ENCODE data around the gene THSD4. TPM values are rescaled to one million over a fixed set of nuclear protein-coding genes. Genes with fewer than 3 reads are reported as not detected.

The THSD4 gene
- total and polyA plus RNA-seq, 9 of the 15 experiments (the other 6 are each of a cell fraction or from before 2014, with no cell fraction given): 0.04 TPM; not detected in 5

DNA sequence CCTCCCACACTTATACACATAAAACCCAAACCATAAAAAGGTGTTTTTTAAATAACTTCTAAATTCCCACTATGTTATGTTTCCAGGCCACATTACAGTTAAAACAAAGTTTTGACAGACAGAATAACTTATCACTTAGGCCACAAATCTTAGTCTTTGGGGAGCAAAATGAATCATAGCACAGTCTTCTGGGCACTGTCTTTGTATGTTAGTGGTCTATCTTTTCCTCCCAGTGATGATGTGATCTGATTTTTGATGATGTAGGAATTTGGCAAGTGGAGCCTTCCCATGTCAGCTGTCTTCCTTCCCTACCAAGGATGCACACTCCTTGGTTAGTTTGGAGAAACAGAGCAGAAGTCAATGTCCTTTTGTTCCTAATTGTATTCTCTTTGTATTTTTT is 67.3 kb downstream of the THSD4 start:
- Histone ChIP-seq H3K27ac (ENCODE audit: extremely low read depth, low read depth, low read length) (no peak overlapping the region), H2AFZ (ENCODE audit: low read depth, low read length) (no peak overlapping the region), H3K9me1 (ENCODE audit: control insufficient read depth, insufficient read depth, low read length) (no peaks in the 10 kb centered on the region), H3K79me2 (ENCODE audit: control insufficient read depth, insufficient read depth, low read length) (no peaks in the 10 kb centered on the region), H3K27me3 (ENCODE audit: control insufficient read depth in 2 of 2, insufficient read depth in 2 of 2, low read length in 2 of 2) (no peaks in the 10 kb centered on the region), H3K36me3 (ENCODE audit: control insufficient read depth, insufficient read depth, low read length) (no peaks in the 10 kb centered on the region), H3K9ac (ENCODE audit: insufficient read depth in 1 of 2, low read depth in 2 of 2, low read length in 2 of 2) (no peak overlapping the region), H3K9me3 (replicated peaks; ENCODE audit: control insufficient read depth, insufficient read depth, low read depth, low read length) (no peaks in the 10 kb centered on the region), H3K4me3 (no peak overlapping the region), H4K20me1 (replicated peaks; ENCODE audit: control insufficient read depth, insufficient read depth, low read length) (no peaks in the 10 kb centered on the region), H3K4me1 (replicated peaks in 1 of 2; ENCODE audit: control insufficient read depth in 2 of 2, insufficient read depth in 2 of 2, low read length in 2 of 2) (no peaks in the 10 kb centered on the region), H3K4me2 (ENCODE audit: insufficient read depth, low read length) (no peak overlapping the region)
- POLR2A ChIA-PET: no interaction called here
- no TSS peak for BruUV-seq (replicated peaks)
- no peak for FAIRE-seq
- CTCF ChIA-PET (ENCODE audit: low intra/inter-chr PET ratio): no interaction called here
- intact Hi-C loops (cut with micrococcal nuclease) (no loop called here), in situ Hi-C loops (cut with MboI) (no loop called here)
- DNase-seq (ENCODE audit: extremely low read depth in 1 of 4, low spot score in 3 of 4): no peak
- ATAC-seq: no peak
- no peak for TF ChIP-seq ELF1 (tag; IDR thresholded peaks at IDR 0.05)
- TF ChIP-seq TFAM (CRISPR knock-in tag; conservative IDR thresholded peaks at IDR 0.05): no peak
- no peak for TF ChIP-seq ATF7 (IDR thresholded peaks at IDR 0.05)
- TF ChIP-seq, protein P1, sequence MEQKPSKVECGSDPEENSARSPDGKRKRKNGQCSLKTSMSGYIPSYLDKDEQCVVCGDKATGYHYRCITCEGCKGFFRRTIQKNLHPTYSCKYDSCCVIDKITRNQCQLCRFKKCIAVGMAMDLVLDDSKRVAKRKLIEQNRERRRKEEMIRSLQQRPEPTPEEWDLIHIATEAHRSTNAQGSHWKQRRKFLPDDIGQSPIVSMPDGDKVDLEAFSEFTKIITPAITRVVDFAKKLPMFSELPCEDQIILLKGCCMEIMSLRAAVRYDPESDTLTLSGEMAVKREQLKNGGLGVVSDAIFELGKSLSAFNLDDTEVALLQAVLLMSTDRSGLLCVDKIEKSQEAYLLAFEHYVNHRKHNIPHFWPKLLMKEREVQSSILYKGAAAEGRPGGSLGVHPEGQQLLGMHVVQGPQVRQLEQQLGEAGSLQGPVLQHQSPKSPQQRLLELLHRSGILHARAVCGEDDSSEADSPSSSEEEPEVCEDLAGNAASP (IDR thresholded peaks at IDR 0.05): no peak
- no peak for TF ChIP-seq ZNF766 (CRISPR knock-in tag; conservative IDR thresholded peaks at IDR 0.05)
- TF ChIP-seq, protein P2, sequence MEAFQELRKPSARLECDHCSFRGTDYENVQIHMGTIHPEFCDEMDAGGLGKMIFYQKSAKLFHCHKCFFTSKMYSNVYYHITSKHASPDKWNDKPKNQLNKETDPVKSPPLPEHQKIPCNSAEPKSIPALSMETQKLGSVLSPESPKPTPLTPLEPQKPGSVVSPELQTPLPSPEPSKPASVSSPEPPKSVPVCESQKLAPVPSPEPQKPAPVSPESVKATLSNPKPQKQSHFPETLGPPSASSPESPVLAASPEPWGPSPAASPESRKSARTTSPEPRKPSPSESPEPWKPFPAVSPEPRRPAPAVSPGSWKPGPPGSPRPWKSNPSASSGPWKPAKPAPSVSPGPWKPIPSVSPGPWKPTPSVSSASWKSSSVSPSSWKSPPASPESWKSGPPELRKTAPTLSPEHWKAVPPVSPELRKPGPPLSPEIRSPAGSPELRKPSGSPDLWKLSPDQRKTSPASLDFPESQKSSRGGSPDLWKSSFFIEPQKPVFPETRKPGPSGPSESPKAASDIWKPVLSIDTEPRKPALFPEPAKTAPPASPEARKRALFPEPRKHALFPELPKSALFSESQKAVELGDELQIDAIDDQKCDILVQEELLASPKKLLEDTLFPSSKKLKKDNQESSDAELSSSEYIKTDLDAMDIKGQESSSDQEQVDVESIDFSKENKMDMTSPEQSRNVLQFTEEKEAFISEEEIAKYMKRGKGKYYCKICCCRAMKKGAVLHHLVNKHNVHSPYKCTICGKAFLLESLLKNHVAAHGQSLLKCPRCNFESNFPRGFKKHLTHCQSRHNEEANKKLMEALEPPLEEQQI (IDR thresholded peaks at IDR 0.05): no peak
- no peak for TF ChIP-seq ZNF551 (CRISPR knock-in tag; IDR thresholded peaks at IDR 0.05)
- TF ChIP-seq, protein P3, sequence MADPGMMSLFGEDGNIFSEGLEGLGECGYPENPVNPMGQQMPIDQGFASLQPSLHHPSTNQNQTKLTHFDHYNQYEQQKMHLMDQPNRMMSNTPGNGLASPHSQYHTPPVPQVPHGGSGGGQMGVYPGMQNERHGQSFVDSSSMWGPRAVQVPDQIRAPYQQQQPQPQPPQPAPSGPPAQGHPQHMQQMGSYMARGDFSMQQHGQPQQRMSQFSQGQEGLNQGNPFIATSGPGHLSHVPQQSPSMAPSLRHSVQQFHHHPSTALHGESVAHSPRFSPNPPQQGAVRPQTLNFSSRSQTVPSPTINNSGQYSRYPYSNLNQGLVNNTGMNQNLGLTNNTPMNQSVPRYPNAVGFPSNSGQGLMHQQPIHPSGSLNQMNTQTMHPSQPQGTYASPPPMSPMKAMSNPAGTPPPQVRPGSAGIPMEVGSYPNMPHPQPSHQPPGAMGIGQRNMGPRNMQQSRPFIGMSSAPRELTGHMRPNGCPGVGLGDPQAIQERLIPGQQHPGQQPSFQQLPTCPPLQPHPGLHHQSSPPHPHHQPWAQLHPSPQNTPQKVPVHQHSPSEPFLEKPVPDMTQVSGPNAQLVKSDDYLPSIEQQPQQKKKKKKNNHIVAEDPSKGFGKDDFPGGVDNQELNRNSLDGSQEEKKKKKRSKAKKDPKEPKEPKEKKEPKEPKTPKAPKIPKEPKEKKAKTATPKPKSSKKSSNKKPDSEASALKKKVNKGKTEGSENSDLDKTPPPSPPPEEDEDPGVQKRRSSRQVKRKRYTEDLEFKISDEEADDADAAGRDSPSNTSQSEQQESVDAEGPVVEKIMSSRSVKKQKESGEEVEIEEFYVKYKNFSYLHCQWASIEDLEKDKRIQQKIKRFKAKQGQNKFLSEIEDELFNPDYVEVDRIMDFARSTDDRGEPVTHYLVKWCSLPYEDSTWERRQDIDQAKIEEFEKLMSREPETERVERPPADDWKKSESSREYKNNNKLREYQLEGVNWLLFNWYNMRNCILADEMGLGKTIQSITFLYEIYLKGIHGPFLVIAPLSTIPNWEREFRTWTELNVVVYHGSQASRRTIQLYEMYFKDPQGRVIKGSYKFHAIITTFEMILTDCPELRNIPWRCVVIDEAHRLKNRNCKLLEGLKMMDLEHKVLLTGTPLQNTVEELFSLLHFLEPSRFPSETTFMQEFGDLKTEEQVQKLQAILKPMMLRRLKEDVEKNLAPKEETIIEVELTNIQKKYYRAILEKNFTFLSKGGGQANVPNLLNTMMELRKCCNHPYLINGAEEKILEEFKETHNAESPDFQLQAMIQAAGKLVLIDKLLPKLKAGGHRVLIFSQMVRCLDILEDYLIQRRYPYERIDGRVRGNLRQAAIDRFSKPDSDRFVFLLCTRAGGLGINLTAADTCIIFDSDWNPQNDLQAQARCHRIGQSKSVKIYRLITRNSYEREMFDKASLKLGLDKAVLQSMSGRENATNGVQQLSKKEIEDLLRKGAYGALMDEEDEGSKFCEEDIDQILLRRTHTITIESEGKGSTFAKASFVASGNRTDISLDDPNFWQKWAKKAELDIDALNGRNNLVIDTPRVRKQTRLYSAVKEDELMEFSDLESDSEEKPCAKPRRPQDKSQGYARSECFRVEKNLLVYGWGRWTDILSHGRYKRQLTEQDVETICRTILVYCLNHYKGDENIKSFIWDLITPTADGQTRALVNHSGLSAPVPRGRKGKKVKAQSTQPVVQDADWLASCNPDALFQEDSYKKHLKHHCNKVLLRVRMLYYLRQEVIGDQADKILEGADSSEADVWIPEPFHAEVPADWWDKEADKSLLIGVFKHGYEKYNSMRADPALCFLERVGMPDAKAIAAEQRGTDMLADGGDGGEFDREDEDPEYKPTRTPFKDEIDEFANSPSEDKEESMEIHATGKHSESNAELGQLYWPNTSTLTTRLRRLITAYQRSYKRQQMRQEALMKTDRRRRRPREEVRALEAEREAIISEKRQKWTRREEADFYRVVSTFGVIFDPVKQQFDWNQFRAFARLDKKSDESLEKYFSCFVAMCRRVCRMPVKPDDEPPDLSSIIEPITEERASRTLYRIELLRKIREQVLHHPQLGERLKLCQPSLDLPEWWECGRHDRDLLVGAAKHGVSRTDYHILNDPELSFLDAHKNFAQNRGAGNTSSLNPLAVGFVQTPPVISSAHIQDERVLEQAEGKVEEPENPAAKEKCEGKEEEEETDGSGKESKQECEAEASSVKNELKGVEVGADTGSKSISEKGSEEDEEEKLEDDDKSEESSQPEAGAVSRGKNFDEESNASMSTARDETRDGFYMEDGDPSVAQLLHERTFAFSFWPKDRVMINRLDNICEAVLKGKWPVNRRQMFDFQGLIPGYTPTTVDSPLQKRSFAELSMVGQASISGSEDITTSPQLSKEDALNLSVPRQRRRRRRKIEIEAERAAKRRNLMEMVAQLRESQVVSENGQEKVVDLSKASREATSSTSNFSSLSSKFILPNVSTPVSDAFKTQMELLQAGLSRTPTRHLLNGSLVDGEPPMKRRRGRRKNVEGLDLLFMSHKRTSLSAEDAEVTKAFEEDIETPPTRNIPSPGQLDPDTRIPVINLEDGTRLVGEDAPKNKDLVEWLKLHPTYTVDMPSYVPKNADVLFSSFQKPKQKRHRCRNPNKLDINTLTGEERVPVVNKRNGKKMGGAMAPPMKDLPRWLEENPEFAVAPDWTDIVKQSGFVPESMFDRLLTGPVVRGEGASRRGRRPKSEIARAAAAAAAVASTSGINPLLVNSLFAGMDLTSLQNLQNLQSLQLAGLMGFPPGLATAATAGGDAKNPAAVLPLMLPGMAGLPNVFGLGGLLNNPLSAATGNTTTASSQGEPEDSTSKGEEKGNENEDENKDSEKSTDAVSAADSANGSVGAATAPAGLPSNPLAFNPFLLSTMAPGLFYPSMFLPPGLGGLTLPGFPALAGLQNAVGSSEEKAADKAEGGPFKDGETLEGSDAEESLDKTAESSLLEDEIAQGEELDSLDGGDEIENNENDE (IDR thresholded peaks at IDR 0.05; ENCODE audit: low read depth, low read length): no peak
- no peak for TF ChIP-seq MEF2D (tag; conservative IDR thresholded peaks at IDR 0.05; ENCODE audit: low read depth)
